Vagina (tissue), 2 donors: Measurements from ENCODE around the gene LYPD4. TPM values are rescaled to one million over a fixed set of nuclear protein-coding genes. Genes with fewer than 3 reads are reported as not detected.

Source experiments
- DNase-seq, 2 donors: peaks; one replicate each; pipeline ENCODE4 v3.0.0-alpha.2; 2017; ENCODE audit errors: extremely low spot score in 2 of 2
- H3K27ac ChIP-seq: fragments of 200-600 bp; sonication (generic); one replicate; pipeline ENCODE4 v1.5.1; 2019
- H3K27me3 ChIP-seq: fragments of 200-600 bp; sonication (generic); one replicate; pipeline ENCODE4 v1.5.1; 2019
- H3K36me3 ChIP-seq, 2 donors: fragments of 200-600 bp; sonication (generic); one replicate each; pipeline ENCODE4 v1.5.1; 2017 to 2019
- H3K4me1 ChIP-seq: fragments of 200-600 bp; sonication (generic); one replicate; pipeline ENCODE4 v1.5.1; 2019
- H3K4me3 ChIP-seq, 2 donors: fragments of 200-600 bp; sonication (generic); 1 replicate in 1 of 2; 2 replicates in 1 of 2; pipeline ENCODE4 v1.5.1; 2016 to 2019
- H3K9me3 ChIP-seq: fragments of 200-600 bp; sonication (generic); one replicate; pipeline ENCODE4 v1.5.1; 2019
- CTCF ChIP-seq, 3 experiments: fragments of 450-650 bp in 2 of 3; fragments of 200-600 bp in 1 of 3; sonication (generic) in 1 of 3; IDR thresholded peaks; one replicate each; pipeline ENCODE4 v1.5.1; 2017 to 2019; ENCODE audit warnings: antibody characterized with exemption in 3 of 3, mild to moderate bottlenecking in 2 of 3, moderate library complexity in 2 of 3
- POLR2A ChIP-seq, 2 donors: fragments of 450-650 bp; IDR thresholded peaks; one replicate each; pipeline ENCODE4 v1.6.1; 2017; ENCODE audit warnings: antibody characterized with exemption in 2 of 2, mild to moderate bottlenecking in 2 of 2, moderate library complexity in 2 of 2
- POLR2AphosphoS5 ChIP-seq, 2 donors: sonication (generic); formaldehyde crosslinking; IDR thresholded peaks; one replicate each; pipeline ENCODE4 v1.9.0; 2017; ENCODE audit warnings: antibody characterized with exemption in 2 of 2, mild to moderate bottlenecking in 2 of 2, low read depth in 1 of 2; ENCODE audit not compliant: insufficient read depth in 1 of 2
- intact Hi-C: fragments of 100-400 bp; cut with DNase I; formaldehyde crosslinking; loops from one replicate; pipeline ENCODE4 v1.15.1; 2023
- total RNA-seq: library from RNA; depleted of rRNA; stranded (reverse); fragments of >200 nt; gene quantifications from one replicate; pipeline ENCODE4 v1.2.3, GENCODE V29; 2016

The LYPD4 gene
- total RNA-seq, 1 donor from 2014 or later = not detected

GRCh38 chr19:41811036-41811435 lies 33.4 kb downstream of the LYPD4 start:
- no peaks in the 10 kb centered on the region for H3K36me3 ChIP-seq
- no peaks in the 10 kb centered on the region for H3K9me3 ChIP-seq
- H3K27ac ChIP-seq = no peak overlapping the region
- H3K4me1 ChIP-seq = no peaks in the 10 kb centered on the region
- DNase-seq = no peak
- TF ChIP-seq CTCF (IDR thresholded peaks at IDR 0.05) (no peak), POLR2AphosphoS5 (IDR thresholded peaks at IDR 0.05; ENCODE audit: insufficient read depth in 1 of 2, low read depth in 1 of 2) (no peak), POLR2A (IDR thresholded peaks at IDR 0.05) (no peak)
- intact Hi-C loops = no loop called here
- no peaks in the 10 kb centered on the region for H3K27me3 ChIP-seq
- no peak overlapping the region for H3K4me3 ChIP-seq

DNA sequence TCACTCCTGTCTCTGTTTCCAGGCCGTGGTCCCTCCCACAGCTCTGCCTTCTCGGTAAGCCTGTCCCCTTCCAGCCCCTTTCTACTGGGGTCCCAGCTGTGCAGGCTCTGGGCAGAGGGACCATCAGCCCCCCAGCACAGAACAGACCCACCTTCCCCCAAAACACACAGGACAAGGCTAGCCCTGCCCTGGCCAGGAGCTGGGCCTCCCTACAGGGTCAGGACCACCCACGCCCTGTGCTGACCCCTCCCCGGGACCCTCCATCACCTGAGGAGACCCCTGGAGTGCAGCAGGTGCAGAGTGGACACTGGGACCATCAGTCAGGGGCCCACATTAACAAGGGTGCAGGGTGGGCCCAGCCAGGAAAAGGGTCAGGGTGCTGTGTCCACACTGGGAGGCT lies 34.2 kb downstream of the LYPD4 start:
- no peak for DNase-seq
- no peak for TF ChIP-seq POLR2A (IDR thresholded peaks at IDR 0.05)
- no peak for TF ChIP-seq CTCF (IDR thresholded peaks at IDR 0.05)
- TF ChIP-seq POLR2AphosphoS5 (IDR thresholded peaks at IDR 0.05; ENCODE audit: insufficient read depth in 1 of 2, low read depth in 1 of 2) = no peak
- H3K27ac ChIP-seq = no peak overlapping the region
- no peak overlapping the region for H3K4me3 ChIP-seq
- intact Hi-C loops = no loop called here
- H3K27me3 ChIP-seq = no peaks in the 10 kb centered on the region
- no peaks in the 10 kb centered on the region for H3K36me3 ChIP-seq
- no peaks in the 10 kb centered on the region for H3K9me3 ChIP-seq
- no peaks in the 10 kb centered on the region for H3K4me1 ChIP-seq

DNA sequence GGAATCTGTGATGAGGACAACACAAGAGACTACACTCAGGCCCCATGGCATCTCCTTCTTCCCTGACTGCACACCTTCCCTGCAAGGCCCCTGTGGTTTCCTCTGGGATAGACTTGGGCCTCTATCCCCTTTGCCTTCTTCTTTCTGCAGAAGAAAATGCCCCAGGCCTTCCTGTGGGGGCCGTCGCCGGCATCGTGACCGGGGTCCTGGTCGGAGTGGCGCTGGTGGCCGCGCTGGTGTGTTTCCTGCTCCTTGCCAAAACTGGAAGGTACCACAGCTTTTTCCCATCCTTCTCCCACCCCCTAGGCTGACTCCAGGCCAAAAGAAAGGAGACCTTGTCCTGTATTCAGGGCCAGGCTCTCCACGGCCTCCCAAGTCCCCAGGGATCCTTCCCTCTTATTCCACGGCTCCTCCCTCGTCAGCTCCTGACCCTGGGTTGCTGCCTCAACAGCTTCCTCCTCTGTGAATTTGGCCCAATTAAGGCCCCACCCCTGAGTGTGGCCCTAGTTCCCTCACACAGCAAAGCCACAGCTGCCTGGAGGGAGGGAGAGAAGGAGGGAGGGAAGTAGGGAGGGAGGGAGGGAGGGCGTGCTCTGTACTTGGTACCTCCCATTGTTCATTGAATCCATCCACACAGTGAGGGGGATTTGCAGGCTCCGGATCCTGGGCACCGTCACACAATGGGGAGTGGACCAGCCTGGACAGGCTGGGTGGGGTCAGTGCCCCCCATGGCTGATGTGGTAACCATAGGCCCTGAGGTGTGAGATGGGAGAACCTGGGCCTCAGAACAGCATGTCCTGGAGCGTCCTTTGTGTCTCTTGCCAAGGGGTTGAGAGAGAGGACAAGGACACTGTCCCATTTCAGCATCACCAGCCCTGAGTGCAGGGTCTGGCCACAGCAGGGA lies 35.6 kb downstream of the LYPD4 start:
- Histone ChIP-seq H3K4me1 (no peaks in the 10 kb centered on the region), H3K9me3 (no peaks in the 10 kb centered on the region), H3K27me3 (no peaks in the 10 kb centered on the region), H3K4me3 (no peak overlapping the region), H3K27ac (no peak overlapping the region), H3K36me3 (no peaks in the 10 kb centered on the region)
- no peak for DNase-seq
- TF ChIP-seq CTCF (IDR thresholded peaks at IDR 0.05) = no peak
- intact Hi-C loops = no loop called here

- no peak overlapping the region for H3K27ac ChIP-seq
- H3K9me3 ChIP-seq = no peaks in the 10 kb centered on the region
- no peak for DNase-seq
- TF ChIP-seq POLR2AphosphoS5 (IDR thresholded peaks at IDR 0.05; ENCODE audit: insufficient read depth in 1 of 2, low read depth in 1 of 2) (no peak), CTCF (IDR thresholded peaks at IDR 0.05) (no peak), POLR2A (IDR thresholded peaks at IDR 0.05) (no peak)
- H3K4me1 ChIP-seq = no peaks in the 10 kb centered on the region
- H3K27me3 ChIP-seq = no peaks in the 10 kb centered on the region
- no peaks in the 10 kb centered on the region for H3K36me3 ChIP-seq
- intact Hi-C loops = no loop called here
- no peak overlapping the region for H3K4me3 ChIP-seq
These were observed 37.3 kb downstream of the LYPD4 start for GRCh38 chr19:41807176-41807575.

DNA sequence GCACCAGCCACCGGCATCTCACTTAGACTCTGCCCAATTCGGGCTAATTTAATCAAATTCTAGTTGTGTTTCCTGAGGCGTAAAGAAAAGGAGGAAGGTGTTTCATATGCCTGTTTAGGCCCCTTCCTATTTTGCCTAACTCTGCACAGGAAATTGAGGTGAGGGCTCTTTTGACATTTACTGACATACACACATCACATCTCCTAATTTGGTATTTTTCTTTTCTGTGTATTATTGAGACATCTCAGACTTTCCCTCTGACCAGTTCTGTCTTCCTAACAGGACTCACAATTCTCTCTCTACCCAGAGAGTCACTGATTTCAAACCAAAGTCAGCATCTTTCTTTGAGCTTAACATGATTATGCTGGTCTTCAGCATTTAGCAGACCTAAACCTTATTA lies 40.1 kb downstream of the LYPD4 start:
- no peaks in the 10 kb centered on the region for H3K9me3 ChIP-seq
- no peak overlapping the region for H3K4me3 ChIP-seq
- no peak for DNase-seq
- H3K36me3 ChIP-seq = no peaks in the 10 kb centered on the region
- intact Hi-C loops = no loop called here
- H3K27ac ChIP-seq = no peak overlapping the region
- H3K4me1 ChIP-seq = no peaks in the 10 kb centered on the region
- TF ChIP-seq CTCF (IDR thresholded peaks at IDR 0.05) (no peak), POLR2AphosphoS5 (IDR thresholded peaks at IDR 0.05; ENCODE audit: insufficient read depth in 1 of 2, low read depth in 1 of 2) (no peak), POLR2A (IDR thresholded peaks at IDR 0.05) (no peak)
- H3K27me3 ChIP-seq = no peaks in the 10 kb centered on the region
